HG02678 (cell line): ENCODE measurements around the gene KCNH1.

Experiments used
- ATAC-seq: cut with Tn5 transposase; IDR thresholded peaks from one replicate; pipeline ENCODE4 v1.9.1; 2021; ENCODE audit warnings: mild to moderate bottlenecking, moderate library complexity; ENCODE audit not compliant: unreplicated experiment

Gene KCNH1

DNA sequence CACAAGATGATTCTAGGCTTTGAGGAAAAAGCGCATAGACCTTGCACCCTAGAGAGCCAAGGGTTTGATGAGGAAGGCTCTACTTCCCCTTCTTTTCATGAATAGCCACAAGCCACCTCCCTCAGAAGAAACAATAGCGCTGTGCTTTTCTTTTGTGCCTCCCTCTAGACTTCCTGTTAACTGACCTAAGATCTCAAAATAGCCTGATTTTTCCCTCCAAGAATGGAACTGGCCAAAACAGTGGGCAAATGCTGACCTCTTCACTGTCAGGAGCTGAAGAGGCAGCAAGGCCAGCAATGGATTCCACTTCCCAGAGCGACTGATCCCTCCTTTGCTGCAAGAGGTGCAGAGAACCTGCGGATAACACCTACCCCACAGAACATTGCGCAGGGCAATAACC, 362.8 kb downstream of the KCNH1 start:
- ATAC-seq: no peak

DNA sequence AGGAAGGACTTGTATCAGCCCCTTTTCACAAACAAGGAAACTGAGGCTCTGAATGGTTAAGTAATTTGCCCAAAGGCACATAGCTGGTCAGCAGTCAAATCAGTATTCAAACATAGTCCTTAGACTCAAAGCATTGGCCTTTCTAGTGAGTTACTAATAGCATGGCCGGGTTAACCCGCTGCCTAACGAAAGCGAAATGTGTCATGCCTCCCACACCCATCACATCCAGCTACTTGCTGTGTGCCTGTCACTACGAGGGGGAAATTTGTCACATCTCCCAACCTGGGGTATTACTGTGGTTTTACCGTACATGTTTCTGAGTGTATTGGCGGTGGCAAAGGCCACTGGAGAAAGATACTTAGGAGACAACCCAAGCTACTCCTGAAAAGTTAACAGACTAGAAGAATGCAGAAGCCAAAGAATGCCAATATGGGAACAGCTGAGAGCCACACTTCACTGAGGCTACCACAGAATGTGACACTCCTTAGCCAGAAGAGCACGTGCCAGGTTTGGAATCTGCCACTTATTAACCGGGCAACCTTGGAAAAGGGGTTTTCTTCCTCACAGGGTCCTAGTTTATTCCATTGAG, 363.5 kb downstream of the KCNH1 start:
- no peak for ATAC-seq

DNA sequence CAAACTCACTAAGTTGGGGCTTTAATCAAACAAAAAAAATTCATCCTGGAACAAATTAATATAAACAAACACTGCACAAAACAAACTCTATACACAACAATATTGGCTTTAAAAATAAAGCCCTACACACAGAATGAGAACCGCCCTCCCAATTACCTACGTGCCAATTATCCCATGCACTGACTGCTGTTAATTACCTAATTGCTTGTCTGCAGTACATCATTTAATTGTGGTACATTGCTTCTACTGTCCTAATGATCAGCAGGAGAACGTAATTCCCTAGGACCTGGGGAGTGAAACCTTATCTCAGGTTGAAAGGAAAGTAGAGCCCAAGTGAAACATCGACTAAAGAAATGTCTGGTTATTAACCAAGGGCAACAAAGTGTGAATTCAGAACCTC, 364.5 kb downstream of the KCNH1 start:
- no peak for ATAC-seq

DNA sequence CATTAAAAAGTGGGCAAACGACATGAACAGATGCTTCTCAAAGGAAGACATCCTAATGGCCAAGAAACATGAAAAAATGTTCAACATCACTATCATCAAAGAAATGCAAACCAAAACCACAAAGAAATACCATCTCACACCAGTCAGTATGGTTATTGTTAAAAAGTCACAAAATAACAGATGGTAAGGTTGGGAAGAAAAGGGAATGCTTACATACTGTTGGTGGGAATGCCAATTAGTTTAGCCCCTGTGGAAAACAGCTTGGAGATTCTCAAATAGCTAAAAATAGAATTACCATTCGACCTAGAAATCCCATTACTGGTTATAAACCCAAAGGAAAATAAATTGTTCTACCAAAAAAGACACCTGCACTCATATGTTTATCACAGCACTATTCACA, 369.4 kb downstream of the KCNH1 start:
- ATAC-seq: no peak

DNA sequence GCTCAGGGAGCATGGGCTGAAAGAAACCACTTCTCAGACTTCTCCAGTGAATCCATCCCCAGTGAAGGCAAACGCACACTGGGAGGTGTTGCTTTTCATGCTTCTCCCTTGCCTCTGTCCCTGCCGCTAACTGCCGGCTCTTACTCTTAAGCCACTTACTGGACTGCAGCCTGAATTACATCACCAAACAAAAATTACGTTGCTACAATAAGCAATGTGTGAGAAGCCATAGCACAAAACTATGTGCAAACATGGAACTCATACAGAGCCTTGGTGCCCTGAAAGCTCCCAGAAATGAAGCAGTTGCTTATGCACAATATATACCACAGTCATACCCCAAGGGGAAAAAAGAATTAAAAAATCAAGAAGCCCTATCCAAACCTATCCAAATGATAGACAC, 375.2 kb downstream of the KCNH1 start:
- no peak for ATAC-seq

DNA sequence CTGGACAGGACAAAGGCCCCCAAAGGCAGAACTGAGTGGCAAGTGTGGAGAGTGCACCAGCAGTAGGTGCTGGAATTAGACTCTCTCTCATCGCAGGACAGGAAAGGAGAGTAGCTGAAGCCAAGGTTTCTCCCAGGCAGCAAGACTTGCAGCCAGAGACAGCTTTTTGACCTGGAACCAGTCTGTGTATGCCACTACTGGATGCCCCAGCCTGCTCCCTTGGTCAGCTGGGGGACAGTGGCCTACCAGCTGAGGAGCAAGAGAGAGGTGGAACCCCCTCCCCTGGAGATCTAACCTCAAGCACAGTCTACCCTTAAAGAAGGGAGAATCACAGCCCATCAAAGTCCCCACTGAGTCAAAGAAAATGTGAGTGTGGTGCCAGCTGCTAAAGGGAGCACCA, 375.7 kb downstream of the KCNH1 start:
- ATAC-seq: no peak

DNA sequence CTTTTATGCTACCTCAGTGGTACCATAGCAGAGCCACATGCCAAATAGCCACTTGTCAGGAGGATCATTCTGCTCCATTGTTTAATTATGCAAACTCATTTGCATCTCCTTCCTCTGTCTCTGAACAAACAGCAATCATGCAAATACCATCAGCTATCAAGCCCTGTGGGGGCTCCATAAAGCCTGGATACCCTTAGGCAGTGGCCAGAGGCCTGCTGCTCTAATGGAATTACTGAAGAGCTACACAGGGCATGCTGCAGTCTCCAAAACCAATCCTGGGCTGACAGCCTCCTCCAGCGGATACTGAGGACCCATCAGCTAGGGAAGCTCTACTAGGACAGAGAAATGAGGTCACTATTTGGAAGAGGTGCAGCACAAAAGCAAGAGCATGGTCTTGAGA, 376.3 kb downstream of the KCNH1 start:
- no peak for ATAC-seq

DNA sequence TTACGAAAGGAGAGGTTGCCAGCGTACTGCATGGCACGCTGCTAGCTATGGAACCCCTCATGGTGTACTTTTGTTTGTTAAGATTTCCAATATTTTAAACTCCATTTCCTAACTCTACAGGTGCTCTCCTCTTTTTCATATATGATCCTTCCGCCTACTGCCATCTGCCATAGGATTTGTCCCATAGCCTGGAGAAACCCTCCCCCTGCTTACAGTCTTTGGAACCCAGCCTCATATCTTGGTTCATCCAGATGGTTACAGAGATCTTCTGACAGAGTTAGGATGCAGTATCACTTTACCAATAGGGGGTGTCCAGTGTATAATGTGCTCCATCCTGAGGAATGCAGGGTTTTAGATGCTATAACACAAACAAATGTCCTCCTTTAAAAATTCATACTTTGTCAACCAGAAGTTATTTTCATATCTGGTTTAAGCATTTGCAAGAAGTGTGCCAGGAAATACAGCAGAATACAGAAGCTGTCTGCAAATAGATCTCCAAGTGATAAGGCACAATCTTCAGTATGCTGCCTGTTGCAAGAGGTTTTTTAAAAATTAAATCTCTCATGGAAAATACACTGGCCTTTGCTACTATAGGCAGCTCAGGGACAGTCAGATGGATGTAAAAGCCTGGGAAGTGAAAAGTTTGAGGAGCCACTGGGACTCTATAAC, 377.8 kb downstream of the KCNH1 start:
- ATAC-seq: no peak

DNA sequence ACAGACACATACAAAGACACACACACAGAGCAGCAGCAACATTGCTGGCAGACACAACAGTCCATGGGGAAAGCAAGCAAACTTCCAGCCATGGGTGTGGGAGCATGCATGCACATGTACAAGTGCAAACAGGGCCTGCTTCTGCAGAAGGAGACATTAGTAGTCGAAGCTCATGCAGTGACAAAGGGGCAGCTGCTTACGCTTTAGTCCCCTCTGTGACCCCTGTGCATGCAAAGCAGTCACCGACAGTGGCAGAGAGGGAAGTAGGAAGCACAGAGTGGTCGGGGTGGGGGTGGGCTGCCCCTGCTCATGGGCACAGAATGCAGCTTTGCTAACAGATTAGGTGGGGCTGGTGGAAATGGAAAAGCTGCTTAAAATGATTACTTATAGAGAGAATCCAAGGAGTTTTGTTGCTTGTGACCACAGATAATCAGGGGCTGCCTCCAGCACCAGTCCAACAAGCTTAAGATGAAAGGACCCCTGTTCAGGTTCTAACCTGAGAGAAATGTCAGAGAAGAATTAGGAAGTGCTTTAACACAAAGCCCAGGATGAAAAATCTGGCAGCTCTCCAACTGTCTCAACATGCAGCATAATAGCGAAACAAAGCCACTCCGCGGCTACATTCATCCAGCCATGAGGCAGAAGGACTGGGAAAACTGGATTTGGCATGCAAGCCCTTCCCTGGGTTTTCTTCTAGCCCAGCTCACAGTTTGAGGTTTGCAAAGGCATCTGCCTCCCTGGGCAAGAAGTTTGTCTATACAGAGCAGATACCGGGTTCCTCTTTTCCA, 378.9 kb downstream of the KCNH1 start:
- ATAC-seq: no peak

DNA sequence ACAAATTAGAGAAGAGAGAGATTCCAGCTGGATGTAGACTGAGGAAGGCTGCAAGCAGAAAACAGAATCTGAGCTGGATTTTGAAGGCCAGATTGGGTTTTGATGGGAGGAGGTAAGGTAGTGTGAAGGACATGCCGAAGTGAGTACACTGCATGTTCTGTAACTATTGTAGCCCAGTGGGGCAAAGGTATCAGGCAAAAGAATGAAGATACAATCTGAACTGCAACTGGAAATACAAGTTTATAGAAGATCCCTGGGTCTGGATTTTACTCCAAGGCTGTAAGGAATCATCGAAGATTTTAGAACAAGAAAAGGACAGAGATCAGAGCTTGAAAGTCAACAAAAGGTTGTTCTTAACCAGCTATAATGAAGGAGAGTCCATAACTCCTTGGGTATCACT, 382.0 kb downstream of the KCNH1 start:
- no peak for ATAC-seq

DNA sequence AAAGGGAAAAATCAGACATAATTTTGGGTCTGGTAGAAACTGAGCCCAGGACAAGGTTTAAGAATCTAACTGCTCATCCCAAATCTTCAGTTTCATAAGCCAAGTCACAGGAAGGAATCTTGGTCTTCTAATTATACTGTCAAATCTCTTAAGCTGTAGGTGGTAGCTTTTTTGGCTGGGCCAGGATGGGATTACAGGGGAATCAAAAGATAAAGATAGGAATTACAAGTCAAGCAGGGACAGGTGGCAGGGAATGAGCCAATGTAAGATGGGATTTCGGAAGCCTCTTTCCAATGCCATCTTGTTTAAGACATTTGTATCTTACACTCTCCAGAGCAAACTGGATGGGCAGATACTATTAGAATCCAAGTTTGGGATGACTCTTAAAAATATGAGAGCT, 383.5 kb downstream of the KCNH1 start:
- ATAC-seq: no peak

DNA sequence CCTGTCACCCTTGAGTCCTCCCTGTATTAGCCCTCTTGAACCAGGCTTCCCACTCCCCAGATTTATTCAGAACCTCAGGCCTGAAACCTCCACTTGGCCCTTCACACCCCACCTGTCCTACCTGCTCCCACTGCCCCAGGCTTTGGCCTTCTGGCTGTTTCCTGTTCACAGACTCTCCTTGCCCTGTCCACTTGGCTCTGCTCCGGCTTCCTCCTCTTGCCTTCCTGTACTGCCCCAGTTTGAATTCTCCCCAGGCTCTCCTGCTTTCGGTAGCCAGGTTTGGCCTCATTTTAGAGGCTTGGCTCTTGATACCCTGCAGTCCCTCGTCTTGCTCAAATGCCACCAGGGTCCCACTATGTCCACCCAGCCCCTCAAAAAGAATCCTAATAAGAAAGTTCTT, 385.2 kb downstream of the KCNH1 start:
- ATAC-seq: no peak

DNA sequence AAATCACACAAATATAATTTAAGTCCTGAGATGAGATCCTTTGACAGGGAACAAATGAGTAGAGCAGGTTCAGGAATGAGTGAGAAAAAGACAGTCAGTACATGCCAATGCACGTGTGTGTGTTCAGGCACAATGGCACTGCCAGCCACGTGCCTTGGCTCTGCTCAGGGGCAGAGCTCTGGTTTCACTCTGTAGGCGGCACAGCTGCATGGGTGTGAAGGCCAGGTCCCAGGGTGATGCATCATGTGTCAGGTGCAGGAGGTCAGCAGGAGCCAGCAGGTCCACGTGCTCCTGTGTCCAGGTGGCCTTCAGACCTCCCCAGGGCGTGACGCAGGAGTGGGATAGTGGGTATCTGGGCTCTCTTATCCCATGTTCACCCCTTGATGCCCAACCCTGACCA, 386.1 kb downstream of the KCNH1 start:
- ATAC-seq: no peak

DNA sequence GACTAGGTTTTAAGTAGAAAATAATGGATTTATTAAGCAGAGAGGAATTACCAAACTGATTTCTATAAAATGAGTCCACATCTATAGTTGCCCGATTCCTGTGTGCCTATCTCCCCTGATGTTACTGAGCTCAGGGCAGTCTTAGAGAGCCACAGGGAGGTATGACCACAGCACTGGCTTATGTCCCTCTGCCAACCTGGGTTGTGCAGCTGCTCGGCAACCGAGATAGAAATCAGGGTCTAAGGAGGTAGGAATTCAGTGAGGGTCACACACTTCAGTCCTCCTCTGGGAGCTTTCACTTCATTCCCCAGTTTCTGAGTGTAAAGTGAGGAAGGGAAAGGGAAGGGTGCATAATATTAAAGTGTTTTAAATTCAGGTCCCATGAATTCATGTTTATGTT, 386.8 kb downstream of the KCNH1 start:
- no peak for ATAC-seq

DNA sequence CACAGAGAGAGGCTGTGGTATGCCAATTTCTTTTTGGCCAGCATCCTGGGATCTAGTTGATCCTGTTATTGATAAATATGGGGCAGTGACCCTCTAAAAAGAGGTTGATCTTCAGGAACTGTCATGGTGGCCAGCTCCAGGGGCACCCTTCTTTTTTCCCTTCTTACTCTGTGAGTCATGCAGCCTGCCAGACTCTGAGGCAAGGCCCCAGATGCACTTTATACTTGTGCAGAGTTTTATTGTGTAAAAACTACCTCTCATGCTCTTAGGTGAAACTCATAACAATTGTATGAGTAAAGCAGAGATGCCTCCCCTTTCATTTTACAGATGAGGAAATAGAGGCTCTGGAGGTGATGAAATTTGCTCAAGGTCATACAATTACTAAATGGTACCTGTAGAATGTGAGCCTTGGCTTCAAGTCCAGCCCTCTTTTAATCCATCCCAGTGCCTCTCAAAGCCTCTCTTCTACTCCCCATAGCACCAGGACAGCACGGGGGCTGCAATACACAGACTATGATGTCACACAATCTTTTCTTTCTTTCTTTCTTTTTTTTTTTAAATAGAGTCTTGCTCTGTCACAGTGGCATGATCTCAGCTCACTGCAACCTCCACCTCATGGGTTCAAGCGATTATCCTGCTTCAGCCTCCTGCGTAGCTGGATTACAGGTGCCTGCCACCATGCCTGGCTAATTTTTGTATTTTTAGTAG, 387.8 kb downstream of the KCNH1 start:
- ATAC-seq: no peak

DNA sequence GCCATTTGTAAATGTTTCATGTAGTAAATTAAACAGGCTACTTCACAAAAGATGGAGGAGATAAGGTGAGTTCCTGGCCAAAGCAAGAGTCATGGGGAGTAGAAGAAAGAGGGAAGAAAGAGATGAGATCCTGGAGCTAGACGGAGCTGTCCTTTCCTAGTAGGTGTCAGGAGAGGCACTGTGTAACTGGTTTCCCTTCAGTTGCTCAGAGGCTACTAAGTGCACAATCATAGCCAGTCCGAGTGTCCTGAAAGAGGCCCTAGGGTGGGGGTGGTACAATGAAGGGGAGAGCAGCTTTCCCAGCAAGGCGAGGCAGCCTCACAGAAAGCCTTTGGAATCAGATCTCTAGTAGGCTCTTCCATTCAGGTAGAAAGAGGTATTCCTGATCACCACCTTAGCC, 390.9 kb downstream of the KCNH1 start:
- ATAC-seq: no peak

DNA sequence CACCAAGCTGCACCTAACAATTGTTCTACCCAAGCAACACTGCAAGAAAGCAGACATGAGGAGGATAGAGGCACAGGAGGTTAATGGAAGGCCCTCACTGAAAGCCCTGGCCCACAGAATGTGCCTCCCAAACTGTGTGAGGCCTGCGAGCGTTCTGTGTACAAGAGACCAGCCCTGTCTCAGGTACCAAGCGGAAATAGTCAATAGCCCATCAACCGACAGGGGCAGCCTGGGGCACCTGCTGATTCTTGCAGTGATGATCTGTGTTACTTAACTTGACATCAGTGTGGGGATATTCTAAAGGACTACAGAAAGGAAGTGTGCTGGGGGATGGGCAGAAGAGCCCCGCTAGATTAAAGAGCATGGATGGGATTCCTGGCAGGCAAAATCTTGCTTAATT, 392.4 kb downstream of the KCNH1 start:
- ATAC-seq: no peak

DNA sequence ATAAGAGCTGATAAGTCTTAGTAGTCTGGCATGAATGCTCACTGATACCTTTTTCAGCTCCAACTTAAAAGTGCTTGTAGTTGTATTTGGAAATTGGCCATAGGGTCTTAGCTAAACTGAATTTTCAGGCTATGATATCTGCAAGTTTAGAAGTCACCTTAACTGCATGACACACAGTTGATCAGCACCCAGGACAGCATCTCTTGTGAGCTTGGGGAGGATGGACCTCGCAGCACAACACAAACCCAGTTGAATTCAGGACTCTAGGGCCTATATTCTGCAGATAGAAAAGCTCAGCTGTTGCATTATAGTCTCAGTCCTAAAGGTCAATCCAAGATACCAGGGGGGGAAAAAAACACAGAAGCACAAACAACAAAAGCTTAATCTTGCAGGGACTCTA, 394.3 kb downstream of the KCNH1 start:
- no peak for ATAC-seq

DNA sequence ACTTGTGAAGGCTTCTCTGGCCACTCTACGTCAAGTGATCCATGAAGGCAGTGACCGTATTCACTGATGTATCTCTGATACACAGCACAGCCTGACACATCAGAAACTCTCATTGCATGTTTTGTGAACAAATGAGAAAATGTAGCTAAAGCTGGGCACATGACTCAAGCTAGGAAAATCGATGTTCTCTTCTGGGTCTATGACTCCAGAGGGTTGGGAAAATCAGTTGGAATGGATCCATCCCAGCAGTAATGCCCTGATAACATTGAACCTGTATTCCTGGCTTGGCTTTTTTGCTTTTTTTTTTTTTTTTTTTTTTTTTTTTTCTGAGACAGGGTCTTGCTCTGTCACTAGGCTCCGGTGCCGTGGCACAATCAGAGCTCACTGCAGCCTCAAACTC, 395.7 kb downstream of the KCNH1 start:
- no peak for ATAC-seq

DNA sequence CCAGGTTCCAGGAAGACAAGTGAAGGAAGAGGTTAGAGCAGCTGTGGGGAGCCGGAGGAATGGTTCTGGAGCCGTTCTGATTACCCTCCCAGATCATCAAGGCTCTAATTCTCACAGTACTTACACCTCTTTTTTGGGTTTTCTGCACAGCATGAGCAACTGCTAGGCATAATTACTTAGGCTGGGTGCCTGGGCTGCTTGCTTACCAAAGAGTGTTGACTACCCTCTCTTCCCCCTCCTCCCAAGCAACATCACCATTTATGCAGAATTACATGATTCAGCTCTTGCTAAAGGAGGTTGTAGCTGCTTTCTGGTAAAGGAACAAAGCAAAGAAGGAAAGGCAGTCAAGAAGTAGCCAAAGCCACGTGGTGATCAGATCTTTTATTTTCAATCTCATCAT, 397.2 kb downstream of the KCNH1 start:
- no peak for ATAC-seq

DNA sequence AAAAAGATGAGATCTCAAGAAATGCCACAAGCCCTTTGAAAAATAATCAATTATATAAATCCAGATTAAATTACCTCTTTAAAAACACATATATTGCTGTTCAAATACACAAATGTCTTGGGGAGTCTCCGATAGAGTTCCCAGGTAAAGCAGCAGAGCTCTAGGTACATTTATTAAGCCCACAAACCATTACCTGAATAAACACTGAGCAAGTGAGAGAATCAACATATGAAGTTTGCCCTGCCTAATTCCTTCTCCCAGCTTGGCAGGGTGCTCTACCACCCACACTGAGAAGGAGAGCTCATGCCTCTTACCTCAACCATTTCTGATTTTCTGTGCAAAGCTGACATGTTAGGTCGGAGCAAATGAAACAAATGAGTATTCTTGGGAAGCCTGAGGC, 402.4 kb downstream of the KCNH1 start:
- ATAC-seq: no peak

DNA sequence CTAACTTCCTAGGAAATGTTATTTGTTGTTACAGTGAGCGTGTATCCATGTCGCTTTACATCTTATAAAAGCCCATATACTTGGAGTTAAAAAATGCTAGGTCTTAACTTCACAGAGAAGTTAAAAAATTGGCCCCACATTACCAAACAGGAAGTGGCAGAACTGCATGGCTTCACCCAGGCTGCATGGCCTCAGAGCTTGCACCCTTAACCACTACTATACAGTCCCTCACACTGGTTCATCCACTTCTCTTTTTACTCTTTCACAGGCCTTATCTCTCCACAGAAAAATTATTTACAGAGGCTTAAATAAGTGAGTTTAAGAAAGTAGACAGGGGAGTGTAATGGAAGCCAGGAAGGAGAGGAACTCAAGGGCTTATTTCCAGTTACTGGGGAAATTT, 402.8 kb downstream of the KCNH1 start:
- no peak for ATAC-seq
